ENCODE data around the gene TGFBRAP1.

Gene TGFBRAP1, protein sequence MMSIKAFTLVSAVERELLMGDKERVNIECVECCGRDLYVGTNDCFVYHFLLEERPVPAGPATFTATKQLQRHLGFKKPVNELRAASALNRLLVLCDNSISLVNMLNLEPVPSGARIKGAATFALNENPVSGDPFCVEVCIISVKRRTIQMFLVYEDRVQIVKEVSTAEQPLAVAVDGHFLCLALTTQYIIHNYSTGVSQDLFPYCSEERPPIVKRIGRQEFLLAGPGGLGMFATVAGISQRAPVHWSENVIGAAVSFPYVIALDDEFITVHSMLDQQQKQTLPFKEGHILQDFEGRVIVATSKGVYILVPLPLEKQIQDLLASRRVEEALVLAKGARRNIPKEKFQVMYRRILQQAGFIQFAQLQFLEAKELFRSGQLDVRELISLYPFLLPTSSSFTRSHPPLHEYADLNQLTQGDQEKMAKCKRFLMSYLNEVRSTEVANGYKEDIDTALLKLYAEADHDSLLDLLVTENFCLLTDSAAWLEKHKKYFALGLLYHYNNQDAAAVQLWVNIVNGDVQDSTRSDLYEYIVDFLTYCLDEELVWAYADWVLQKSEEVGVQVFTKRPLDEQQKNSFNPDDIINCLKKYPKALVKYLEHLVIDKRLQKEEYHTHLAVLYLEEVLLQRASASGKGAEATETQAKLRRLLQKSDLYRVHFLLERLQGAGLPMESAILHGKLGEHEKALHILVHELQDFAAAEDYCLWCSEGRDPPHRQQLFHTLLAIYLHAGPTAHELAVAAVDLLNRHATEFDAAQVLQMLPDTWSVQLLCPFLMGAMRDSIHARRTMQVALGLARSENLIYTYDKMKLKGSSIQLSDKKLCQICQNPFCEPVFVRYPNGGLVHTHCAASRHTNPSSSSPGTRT

DNA sequence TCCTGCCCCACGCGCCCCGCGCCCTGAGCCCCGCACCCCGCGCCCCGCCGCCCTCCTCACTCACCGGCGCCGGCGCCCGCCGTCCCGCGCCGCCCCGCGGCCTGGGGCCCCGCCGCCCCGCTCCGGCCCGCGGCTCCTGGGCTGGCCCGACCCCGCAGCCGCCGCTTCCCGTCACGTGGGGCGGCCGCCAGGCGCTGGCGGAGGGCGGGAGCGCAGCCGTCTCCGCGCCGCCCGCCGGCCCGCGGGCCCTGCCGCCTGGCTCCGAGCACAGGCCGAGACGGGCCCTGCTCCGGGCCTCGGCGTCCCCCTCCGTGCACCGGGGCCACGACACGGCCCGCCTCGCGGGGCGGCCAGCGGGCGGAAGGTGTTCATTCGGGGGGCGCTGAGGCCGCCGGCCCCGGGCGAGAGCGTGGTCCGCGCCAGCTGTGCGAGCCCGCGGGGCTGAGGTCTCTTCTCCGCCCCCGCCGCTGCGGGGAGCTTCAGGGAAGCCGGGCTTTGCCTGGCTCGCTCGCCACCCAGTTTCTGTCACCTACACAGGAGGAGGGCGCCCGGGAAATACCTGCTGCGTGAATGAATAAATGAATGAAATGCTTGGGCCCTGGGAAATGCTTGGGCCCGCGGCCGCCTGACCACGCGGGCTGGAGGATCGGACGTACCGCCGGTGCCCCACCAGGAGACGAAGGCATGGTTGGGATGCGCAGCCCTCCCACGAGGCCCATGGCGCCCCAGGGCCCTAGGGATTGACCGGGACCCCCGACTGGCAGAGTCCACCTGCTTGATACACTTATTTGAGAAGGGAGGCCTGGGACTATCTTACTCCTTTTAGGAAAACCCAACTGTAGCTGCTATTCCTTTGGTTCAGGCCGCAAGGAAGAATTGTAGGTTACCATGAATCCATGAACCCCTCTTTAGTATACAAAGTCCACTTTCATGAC lies at the start of gene TGFBRAP1:
TGFBRAP1 (minus strand) TSS at position 175 of the 935 bp plus-strand sequence. CDS start 21,434 bp downstream, outside the sequence.
- DNase-seq = peak; percentile 88

DNA sequence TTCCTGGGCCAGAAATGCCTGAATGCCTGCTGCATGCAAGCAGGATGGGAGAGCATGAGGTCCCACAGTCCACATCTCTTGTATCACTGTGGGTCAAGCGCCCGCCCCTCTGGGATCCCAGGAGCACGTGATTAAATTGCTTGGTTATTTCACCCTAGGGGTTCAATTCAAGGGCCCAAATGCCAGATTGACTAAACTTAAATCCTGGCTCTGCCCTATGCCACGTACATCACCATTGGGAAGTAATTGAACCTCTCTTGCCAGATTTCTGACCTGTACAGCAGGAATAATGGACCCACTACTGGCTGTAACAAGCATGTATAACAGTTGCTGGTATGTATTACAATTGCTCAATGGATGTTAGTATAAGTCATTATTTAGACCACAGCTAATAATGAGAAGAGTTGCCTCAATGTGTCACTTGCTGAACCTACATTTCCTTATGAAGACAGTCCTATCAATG lies 49.4 kb upstream of the TGFBRAP1 start:
- no peak for DNase-seq

DNA sequence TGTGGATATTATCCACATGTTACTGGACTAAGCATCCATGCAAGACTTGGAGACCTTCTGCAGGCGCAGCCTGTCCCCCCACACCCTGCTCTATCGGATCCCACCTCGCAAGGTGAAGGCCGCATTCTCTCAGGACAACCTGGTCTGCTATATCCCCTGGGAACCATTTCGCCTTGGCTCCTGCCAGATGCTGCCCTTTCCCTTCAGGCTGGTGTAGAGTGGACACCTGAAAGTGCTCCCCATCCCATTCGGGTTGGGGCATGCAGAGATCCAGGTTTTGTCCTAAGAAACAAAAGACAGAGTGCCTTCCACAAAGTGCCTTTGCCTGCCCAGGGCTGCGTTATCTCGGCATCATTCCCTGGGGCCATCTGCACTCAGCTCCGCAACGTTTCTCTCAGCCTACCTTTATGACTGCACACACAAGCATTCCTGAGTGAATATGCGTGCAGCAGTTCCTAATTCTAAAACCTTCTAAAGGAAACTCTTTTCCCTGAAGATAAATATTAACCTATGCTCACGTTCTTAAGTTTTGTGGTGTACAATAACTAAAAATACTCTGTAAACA lies 48.8 kb upstream of the TGFBRAP1 start:
- no peak for DNase-seq

DNA sequence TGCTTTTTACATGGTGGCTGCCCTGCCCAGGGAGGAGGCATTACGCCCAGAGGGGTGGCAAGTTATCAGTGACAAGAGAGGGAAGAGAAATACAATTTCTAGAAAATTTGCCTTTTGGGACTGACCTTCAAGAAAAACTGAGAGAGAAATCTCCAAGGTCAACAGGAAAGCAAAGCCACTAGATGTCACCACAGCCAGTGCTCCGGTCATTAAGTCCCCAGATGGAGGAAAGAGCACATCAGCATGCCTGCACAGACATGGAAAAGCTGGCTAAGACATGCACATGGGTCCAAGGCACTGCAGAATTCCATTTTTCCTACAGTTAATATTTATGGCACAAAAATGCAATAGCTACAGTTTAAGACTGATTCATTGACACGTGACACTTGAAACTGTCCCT lies 48.3 kb upstream of the TGFBRAP1 start:
- DNase-seq = no peak

DNA sequence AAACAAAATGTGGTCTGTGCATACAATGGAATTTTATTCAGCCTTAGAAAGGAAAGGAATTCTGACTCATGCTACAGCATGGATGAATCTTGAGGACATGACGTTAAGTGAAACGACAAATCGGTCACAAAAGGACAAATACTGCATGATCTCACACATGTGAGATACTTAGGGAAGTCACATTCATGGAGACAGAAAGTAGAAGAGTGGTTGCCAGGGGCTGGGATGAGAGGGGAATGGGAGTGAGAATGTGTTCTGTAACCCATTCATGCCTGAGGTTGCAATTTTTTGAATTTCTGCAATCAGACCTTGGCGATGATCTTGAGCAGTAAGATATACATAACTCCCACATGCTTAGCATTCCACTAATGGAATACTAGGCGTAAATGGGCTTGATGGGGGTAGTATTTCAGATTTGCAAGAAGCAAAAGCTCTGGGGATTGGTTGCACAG lies 47.3 kb upstream of the TGFBRAP1 start:
- no peak for DNase-seq

DNA sequence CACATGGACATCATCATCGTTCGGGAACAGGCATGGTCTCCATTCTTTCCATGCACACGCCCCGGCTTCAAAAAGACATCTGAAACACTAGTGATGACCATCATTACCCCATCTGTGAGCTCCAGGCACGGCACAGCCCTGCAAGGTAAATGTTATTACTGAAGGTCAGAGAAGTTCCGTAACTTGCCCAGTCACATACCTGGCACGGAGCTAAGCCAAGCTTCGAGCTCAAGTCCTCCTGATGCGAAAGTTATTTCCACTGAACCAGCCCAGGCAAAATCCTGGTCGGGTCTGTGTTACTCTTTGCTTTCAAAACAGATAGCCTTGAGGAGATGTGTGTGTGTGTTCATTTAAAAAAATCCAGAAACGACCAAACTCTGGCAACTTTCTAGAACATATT lies 46.5 kb upstream of the TGFBRAP1 start:
- no peak for DNase-seq

DNA sequence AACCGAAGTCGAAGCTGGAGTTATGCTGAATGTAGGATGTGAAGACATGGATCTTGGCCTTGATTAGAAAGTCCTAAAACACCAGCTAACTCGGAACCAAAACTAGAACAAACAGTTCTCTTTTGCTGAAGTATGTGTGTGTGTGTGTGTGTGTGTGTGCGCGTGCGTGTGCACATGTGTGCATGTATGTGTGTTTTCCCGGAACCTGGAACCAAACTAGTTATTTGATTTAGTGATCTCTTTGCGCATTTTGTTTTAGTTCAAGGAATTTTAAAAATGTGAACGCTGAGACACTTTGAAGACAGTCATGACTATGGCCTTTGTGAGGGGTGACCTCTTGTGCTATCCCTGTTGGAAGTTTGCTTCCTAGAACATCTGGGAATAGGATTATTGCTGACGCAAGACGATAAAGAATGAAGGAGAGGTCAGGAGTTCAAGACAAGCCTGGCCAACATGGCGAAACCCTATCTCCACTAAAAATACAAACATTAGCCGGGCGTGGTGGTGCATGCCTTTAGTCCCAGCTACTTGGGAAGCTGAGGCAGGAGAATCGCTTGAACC lies 45.5 kb upstream of the TGFBRAP1 start:
- no peak for DNase-seq

DNA sequence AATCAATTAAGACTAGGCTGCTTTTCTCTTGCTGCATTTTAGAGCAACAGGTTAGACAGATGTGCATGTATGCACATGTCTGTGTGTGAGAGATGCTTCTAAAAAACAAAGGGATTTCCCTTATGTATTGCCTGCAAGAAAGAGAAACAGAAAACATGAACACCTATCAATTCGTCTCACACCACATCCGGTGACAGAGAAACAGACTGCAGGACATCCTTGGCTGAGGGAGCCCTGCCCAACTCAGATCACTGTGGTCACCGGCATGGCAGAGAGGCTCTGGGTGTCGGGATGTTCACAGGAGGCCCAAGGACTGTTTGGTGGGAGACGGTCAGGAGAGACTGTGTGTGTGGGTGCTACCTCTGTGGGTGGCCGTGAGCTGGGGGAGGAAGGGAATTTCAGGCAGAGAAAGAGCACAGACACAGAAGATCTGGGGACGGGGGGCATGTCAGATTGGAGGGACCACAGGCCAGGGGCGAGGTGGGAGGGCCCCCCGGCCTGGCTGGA lies 44.4 kb upstream of the TGFBRAP1 start:
- no peak for DNase-seq

DNA sequence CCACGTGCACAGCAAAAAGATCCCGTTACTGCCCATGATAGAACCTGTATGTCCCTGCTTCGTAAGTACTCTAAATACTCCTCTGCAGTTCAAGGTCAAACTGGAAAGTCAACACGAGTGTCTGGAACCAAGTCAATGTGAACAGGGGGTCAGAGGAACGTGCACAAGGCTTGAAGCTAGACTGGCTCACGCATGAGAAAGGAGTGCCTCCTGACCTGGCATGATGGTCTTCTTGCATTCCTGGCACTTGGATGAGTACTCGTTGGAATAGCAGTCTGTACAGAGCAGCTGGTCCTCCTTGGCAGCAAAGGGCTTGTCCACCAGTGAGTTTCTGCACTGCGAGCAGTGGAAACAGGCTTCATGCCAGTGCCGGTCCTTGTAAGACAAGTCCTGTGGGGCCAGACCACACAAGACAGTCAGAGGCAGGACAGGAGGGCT lies 43.8 kb upstream of the TGFBRAP1 start:
- DNase-seq = no peak

DNA sequence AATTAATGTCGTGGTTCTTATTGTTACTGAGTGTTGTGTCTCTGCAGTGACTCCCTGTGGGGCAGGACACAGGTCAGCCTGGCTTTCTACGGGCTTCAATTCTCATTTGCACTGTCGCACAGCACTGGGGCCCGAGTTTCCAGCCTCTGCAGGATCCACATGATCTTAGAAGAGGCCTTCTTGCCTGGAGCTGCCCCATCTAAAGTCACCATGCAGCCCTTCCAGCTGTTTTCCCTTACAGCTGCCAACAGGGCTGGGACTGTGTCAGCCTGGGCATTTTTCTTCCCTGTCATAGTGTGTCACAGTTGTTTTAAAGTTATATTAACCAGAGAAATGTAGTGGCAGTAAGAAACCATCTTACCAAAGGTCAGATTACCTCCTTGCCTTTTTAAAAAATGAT lies 42.3 kb upstream of the TGFBRAP1 start:
- no peak for DNase-seq

DNA sequence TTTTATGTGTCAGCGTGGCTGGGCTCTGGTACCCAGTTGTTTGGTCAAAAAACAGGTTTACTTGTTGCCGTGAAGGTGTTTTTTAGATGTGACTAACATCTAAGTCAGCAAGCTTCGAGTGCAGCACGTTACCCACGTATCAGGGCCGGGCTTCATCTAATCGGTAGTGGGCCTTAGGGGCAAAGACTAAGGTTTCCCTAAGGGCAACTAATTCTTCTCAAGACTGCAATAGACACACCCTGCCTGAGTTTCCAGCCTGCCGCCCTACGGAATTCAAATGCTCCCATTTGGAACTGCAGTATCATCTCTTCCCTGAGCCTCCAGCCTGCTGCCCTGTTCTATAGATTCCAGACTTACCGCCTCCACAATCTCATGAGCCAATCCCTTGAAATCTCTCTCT lies 41.6 kb upstream of the TGFBRAP1 start:
- no peak for DNase-seq

DNA sequence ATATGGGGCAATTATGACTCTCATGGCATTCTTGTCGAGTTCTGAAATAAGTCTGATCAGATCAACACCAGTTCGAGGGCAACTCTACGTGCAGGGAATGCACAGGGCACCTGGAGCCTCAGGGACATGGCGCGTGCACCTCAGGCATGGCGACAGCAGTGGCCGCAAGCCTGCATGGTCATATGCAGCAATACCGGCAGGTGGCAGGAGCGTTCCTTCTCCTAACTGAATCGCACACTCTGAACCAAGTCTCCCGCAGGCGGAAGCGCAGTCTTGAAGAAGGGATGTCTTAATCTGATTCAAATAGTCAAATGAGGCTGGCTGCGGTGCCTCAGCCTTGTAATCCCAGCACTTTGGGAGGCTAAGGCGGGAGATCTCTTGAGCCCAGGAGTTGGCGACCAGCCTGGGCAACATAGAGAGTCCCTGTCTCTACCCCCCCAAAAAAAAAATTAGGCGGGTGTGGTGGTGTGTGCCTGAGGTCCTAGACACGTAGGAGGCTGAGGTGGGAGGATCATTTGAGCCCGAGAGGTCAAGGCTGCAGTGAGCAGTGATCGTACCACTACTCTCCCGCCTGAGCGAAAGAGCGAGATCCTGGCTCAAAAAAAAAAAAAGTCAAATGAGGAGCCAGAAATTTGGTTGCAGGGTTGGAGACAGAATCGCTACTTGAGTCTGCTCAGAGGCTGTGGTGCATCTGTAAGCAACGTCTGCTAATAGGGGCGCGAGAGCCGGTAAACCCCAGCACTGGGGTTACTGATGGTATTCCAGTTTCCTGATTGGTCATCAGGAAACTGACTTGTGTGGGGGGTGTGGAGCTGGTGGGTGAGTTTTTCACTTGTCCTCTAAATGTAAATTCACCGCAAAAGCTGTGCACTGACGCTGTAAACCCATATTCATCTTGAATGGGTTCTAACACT lies 40.5 kb upstream of the TGFBRAP1 start:
- peak; percentile 94 for DNase-seq

DNA sequence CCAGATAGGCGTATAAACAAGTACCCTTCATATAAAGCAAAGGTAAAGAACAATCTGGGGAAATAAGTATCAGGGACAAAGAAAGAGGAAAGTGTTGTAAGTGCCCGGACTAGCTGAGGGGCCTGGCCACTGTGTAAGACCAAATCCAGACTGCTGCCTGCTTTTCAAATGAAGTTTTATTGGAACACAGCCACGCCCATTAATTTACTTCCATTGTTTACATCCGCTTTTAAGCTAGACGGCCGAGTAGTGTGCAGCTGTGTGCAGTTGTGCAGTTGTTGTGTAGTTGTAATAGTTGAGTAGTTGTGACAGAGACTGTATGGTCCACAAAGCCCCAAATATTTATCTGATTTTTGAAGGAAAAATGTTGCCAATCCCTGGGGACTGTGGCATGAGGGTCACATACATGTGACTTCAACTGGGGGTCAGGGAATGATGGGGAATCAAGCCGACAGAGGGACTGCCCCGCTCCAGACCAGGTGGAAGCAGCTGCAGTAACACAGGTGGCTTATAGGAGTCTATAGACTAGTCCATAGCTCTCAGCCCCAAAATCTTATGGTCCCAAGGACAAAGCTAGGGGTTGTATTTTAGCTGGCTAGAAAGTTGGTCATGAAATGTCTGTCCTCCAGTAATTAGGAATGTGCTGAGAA lies 39.3 kb upstream of the TGFBRAP1 start:
- DNase-seq = no peak

DNA sequence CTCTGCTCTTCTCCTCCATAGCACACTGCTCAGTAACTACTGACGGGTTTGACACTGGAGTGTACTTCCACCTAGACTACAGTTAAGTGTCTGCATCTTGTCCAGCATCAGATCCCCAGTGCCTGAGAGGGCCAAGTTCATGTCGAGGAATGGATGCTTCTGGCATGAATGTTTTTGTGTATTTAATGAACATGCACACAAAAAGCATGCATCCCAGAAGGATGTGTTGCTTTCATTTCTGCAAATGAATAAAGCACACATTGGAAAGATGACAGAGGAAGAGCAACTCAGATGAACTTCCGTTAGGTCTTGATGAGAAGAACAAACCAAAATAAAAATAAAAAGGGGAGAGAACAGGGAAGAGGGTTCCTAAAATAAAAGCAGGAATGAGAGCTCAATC lies 35.7 kb upstream of the TGFBRAP1 start:
- no peak for DNase-seq

DNA sequence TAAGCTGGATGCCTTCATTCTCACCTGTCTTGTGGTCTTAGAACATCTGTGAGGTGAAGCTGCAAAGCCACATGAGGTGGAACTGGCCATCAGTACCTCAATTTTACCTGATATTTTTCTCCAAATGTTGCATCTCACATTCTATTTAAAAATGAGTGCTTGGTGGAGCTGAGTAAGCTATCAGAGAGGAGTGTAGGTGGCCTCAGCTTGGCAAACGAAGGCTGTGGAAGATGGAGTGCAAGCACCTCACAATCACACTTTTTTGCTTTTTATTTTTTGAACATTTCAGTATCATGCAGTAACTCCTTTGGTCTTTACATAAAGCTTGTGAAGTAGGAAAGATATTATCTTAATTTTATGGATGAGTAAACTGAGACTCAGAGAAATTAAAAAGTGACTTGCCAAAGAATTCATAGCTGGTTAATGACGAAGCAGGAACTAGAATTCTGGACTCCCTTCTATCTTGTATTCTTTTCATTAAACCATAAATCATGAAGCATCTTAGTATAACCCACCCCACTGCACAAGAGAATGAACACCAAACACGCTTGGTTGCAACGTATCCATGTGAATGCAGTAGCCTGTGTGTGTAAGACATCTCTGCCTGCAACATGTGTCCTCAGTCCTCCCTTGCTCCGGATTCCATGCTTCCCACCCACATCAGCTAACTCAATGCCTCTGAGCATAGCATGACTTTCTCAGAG lies 35.1 kb upstream of the TGFBRAP1 start:
- no peak for DNase-seq

DNA sequence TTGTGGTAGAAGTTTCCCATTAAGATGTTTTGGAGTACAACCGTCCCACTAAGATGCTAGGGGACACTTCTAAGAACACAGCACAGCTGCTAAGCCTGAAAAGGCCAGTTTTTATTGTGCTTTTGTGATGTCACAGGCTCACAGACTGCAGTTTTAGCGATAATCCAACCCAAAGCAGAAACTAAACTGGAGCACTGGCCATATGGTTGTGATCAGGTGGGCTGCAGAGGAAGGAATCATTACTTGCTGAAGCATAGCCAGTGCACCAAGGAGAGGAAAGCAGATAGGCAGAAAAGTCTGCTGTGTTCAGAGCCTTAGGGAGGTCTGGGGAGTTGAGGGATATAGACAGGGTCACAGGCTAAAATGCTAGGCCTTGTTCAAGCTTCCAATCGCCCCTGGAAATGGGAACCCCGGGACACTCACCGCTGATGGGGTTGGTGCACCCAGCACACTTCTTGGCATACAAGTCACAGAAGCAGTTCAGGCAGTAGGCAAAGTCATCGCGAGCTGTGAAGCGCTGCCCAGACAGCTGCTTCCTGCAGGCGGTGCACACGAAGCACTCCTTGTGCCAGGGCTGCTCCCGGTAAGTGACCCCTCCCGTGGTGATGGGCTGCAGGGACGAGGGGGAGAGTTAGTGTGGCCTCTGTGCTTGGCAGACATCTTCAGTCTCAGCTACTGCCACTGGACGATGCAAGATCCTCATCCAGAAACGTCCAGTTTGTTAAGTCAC lies 33.5 kb upstream of the TGFBRAP1 start:
- DNase-seq = no peak

DNA sequence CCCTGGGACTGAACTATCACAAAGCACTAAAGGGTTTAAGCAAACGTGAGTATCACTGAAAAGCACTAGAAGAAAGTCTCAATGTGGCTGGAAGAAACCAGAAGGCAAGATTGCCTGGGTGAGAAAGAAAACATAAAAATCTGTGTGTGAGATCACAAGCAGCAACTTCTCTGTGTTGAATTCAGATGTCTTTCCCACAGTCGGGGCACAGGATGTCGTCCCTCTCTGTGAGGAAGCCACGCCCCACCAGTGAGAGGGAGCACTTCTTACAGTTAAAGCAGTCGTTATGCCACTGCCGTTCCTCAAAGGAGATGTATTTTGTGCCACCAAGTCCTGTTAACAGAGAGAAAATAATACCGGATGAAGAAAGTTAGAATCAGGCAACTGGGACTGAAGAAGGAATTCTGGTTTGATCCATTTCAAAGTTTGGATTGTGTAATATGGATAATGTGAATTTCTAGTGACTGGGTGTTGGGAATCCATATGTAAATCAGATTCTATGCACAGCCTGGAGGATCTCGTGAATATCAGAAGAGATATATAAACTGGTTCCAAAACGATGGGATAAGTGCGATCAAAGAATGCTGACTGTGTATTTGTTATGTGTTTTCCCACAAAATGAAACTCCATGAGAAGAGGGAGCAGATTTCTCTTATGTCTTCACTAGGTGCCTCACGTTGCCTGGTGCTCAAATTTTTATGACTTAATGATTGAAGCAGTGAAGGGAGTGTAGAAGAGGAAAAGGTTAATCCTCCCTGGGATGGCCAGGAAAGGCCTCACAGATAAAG lies 31.8 kb upstream of the TGFBRAP1 start:
- no peak for DNase-seq

DNA sequence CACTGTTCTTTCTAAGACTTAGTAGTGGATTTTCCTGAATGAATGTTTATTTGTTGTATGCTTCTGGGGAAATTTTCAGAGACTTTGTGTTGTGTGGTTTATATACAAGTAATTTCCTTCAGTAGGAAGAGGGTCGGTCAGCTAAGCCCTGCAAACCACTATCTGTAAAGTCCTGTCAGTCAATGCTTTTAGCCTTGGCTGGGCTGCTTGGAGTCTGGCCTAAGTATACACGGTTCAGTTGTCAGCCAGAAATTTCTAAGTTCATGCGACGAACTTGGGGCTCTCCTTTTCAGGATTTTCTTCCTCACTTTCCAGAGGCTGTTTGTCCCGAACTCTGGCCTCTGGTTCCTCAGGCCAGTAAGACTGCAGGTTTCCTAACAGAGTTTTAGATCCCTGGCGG lies 29.1 kb upstream of the TGFBRAP1 start:
- DNase-seq = no peak
